Activated CD4-positive, alpha-beta T cell treated with anti-CD3 and anti-CD28 coated beads, Interleukin-2, amount 50 U/mL, for 48 hours (primary cell): Measurements from ENCODE around the gene ACSL6.

ENCODE experiments used
- DNase-seq, 2 experiments: peaks; one replicate each; pipeline ENCODE4 v3.0.0-alpha.2; 2020

Gene ACSL6

GRCh38 chr5:131977212-131977604, 34.2 kb downstream of the ACSL6 start:
- DNase-seq = no peak

- no peak for DNase-seq
Observed at GRCh38 chr5:131976414-131977211, 34.8 kb downstream of the ACSL6 start.

GRCh38 chr5:131974956-131975726, 36.3 kb downstream of the ACSL6 start:
- DNase-seq = peak in 1 of 2 experiments; percentile 19

GRCh38 chr5:131974622-131974955, 36.9 kb downstream of the ACSL6 start:
- DNase-seq = peak; percentile 11 to 23

DNA sequence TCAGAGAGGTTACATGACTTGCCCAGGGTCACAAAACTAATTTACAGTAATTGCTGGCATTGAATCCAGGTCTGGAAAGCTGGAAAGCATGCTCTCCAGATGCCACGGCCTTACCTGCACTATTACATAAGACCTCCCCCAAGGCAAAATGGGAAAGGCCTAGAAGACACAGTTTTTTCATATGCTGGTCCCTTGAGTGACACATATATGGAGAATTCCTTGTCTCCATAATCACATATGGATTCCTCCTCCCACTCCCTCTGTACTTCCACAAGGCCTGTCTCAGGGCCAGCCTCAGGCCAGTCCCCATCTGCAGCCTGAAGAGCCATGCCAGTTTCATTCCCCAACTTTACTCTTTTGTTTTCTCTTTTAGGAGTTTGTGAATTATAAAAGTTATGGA, 37.4 kb downstream of the ACSL6 start:
- no peak for DNase-seq

DNA sequence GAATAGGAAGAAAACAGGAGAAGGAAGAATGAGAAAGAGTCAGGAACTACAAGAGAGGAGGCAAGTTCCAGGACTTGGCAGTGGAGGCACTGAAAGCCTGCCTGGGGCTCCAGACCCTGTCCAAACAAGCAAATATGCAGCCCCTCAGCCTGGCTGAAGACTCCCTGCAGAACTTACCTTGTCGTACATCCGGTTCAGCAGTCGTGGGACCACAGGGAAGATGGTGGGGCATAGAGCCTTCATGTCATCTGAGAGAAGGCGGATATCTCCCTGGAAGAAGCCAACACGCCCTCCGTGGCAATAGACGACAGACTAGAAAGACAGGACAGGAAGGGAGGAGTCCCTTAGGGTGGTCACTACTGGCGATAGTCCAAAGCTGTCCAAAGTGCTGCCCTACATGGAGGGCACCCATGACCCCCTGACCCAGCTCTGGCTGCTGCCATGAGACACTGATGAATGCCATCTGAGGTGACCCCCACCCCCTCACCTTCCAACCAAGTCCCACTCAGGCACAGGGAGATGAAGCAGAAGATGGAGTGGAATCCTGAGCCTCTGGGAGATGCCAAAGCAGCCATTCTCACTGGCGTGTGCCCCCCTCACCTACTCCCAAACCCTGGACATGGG, 38.3 kb downstream of the ACSL6 start:
- DNase-seq = no peak

DNA sequence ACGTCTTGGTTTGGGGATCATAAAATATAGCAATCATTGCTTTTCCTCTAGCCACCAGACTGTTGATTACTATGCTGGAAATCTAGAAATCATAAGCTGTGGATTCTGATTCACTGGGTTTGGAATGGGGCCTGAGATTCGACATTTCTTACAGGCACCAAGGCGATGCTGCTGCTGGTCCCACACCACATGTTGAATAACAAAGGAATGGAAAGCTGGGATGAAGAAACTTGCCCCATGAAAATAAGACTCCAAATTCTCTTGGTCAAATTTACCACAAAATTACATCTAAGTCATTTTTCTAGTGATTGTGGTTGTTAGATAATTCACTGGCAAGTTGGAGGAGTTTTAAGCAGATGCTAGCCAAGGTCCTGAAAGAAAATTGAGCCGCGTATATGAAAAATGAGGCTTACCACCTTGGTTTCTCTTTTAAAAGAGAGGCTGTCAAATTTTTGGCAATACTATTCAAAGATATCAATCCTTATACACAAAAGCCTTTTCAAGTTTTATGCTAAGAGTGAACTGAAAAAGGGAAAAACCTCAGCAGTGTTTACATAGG, 43.0 kb downstream of the ACSL6 start:
- DNase-seq = no peak

- no peak for DNase-seq
Observed at GRCh38 chr5:131966551-131966950, 44.9 kb downstream of the ACSL6 start.

- no peak for DNase-seq
Observed at GRCh38 chr5:131965826-131966415, 45.5 kb downstream of the ACSL6 start.

- no peak for DNase-seq
Observed at GRCh38 chr5:131959906-131960305, 51.6 kb downstream of the ACSL6 start.

- DNase-seq = no peak
Observed at GRCh38 chr5:131959136-131959535, 52.3 kb downstream of the ACSL6 start.

DNA sequence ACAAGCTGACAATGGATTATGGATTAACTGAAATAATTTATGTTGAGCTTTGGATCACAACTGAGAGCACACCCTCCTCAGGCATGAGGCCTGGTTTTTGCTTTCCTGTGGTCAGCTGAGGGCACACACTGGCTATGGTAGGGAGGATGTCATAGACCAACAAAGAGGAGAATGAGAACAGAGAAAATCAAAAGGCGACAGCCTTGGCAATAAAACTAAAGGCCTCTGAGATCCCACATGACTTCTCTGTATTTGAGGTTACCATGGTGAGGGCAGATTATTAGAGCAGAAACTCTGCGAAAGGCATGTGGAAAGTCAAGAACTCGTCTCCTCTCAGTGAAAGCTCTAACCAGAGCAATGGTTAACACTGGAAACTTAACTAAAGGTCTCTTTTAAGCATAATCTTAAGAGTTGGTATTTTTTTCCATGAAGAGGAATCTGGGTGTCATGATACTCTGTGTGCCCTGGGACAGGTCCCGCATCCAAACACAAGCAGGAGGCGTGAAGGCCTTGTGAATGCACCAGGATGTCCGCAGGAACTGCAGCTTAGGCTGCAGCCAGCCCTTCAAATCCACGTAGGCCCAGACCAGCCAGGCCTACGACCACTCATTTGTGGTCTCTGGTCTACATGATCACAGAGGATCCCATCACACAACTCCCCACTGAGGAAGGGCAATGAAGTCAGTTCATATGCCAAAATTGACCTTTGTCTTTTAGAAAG, 53.6 kb downstream of the ACSL6 start:
- DNase-seq = no peak

DNA sequence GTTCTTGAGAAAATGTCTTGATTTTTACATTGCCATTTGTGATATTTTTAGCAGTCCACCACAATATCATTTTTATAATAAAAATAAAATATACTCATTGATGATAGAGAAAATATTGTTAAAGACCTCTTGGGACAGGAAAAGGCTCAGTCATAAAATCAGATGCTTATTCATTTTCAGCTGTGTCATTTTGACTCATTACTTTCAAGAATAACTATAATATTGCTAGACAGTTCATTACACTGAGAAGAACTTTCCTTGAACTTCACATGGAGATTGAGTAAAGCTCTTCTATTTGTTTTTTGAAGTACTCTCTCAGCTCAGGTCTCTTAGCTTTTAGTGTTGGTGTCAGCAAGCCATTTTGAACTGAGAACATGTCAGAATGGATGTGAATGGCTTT, 57.5 kb downstream of the ACSL6 start:
- DNase-seq = no peak

GRCh38 chr5:131952301-131952857, 59.1 kb downstream of the ACSL6 start:
- no peak for DNase-seq

DNA sequence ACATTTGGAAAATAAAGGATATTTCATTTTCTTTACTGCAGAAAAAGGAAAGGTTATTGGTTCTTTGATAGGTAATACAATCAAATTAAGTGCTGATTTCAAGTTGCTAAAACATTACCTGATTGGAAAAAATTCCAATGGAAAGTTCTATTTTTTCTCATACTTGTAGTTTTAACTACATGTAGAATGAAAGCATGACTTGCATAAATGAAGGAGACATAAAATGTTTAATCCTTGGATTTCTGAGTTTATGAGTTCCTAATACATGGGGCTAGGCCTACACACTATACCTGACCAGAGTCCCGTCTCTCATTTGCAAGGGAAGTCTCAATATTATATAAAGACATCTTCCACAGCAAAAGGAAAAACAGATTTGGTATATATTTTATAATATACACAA, 60.8 kb downstream of the ACSL6 start:
- DNase-seq = no peak

DNA sequence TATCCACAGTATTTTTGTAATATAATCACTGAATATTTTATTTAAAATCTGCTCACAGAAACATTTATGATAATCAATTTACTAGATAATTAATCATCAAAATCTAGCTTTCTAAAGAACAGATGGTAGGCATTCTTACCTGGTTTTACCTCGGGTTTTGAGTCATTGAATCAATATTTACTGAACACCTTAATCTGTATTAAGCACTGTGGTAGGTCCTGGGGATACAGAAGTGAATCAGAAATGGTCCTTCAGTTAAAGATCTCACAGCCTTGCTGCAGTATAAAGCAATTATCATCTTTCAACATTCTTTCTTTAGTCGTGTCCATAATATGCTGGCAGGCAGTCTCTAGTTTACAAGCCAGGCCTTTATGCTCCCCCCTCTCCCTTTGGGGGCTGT, 64.0 kb downstream of the ACSL6 start:
- DNase-seq = no peak

GRCh38 chr5:131945551-131946168, 65.8 kb downstream of the ACSL6 start, which contains the start of gene MEIKIN:
Gene MEIKIN (minus strand): TSS chr5:131945663. CDS start chr5:131945505, 158 bp downstream.
- DNase-seq = no peak

DNA sequence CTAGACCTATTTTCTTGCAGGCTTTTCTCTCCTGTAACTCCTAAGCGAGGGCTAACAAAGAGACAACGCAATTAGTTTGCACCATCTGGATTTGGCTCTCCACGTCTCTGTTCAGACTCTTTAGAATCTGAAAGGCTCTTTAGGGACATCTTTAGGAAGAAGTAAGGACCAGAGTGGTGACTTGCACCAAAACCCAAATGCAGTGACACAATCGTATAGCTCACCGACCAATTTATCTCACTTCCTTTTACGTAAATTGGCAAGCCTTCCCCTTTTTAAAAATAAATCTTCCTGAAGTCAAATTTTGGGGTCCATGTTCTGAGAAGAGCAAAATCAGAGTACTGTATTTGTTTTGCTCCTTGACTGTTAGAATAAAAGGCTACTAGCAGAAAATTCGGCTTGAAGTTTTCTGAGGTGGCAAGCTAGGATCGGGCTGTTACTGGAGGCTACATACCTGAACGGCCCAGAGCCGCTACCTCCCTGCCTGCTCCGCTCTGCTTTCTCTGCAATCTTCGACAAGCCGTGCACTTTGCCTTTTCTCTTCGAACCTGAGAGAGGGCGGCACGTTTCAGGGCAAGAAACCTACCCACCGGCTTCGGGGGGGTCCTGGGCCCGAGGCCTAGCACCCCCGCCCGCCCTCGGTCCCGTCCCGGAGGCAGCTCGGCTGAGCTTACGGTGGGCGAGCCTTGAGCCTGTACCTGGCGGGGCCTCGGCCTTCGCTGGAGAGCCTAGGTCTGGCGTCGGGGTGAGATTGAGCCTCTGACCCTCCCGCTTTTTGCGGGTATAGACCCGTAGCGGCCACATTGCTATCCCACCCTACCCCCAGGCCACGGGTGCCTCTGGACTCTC, 66.5 kb downstream of the ACSL6 start:
- no peak for DNase-seq

- DNase-seq = no peak
Observed at GRCh38 chr5:131943916-131944315, 67.5 kb downstream of the ACSL6 start.

- DNase-seq = no peak
Observed at GRCh38 chr5:131942016-131942415, 69.4 kb downstream of the ACSL6 start.
